ENCODE measurements around the gene LIN28B. TPM values are rescaled to one million over a fixed set of nuclear protein-coding genes. Genes with fewer than 3 reads are reported as not detected.

LIN28B gene
- total RNA-seq, 4 donors from 2014 or later, result not detected

GRCh38 chr6:105095139-105095538, 138.2 kb downstream of the LIN28B start:
- TF ChIP-seq, protein P1, sequence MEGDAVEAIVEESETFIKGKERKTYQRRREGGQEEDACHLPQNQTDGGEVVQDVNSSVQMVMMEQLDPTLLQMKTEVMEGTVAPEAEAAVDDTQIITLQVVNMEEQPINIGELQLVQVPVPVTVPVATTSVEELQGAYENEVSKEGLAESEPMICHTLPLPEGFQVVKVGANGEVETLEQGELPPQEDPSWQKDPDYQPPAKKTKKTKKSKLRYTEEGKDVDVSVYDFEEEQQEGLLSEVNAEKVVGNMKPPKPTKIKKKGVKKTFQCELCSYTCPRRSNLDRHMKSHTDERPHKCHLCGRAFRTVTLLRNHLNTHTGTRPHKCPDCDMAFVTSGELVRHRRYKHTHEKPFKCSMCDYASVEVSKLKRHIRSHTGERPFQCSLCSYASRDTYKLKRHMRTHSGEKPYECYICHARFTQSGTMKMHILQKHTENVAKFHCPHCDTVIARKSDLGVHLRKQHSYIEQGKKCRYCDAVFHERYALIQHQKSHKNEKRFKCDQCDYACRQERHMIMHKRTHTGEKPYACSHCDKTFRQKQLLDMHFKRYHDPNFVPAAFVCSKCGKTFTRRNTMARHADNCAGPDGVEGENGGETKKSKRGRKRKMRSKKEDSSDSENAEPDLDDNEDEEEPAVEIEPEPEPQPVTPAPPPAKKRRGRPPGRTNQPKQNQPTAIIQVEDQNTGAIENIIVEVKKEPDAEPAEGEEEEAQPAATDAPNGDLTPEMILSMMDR (IDR thresholded peaks at IDR 0.05; ENCODE audit: low read depth), result no peak

GRCh38 chr6:105097288-105097687, 140.4 kb downstream of the LIN28B start:
- TF ChIP-seq, protein P1 (IDR thresholded peaks at IDR 0.05; ENCODE audit: low read depth), result no peak

DNA sequence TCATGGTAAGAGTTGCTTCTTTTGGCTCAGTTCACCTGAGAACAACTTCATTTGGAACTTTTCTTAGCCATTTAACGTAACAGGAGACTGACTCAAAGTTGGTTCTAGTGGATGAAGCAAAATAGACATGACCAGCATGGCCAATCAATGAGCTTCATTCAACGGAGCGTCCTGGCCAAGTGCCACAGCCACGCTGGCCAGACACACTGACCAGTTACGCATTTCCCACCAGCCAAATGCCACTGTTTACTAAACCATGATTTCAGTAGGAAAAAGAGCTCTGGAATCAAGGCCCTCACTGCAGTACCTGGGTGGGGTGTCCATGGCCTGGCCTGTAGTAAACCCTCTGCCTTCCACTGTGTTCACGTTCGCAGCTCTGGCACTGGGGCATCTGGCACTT, 142.5 kb downstream of the LIN28B start:
- TF ChIP-seq, protein P1 (IDR thresholded peaks at IDR 0.05; ENCODE audit: low read depth), result no peak

DNA sequence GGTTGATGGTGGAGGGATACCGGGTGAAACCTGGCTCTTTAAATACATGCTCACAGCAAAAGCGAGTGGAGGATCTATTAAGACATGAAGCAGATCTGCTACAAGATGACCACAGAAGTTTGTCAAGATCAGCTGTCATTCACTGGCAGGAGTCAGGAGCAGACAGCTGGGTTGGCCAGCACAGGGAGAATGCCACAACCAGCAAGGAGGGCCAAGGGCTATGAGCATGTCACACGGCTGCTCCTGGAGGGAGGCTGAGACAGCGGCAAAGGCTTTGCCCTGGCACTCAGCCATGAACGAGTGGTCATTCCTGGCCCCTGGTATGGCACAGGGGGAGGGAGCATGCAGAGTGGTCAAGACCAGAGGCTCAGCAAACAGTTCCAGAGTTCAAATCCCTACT, 145.3 kb downstream of the LIN28B start:
- TF ChIP-seq, protein P1 (IDR thresholded peaks at IDR 0.05; ENCODE audit: low read depth), result no peak

DNA sequence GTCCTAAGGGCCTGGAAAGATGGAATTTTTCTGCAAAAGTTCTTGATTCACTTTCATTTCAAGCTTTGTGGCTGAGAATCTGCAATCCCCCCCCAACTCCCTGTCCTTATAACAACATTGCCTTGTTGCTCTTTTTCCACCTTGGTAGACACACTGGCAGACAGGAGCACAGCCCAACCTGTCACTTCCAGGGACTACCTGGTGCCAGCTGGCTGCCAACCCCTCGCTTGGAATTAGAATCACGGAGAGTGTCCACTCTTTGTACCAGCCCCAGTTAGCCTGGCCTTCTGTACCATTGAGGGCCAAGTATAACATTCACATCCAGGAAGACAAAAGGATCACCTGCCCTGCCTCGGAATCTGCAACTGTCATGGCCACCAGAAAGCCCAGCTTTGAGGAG, 148.2 kb downstream of the LIN28B start:
- TF ChIP-seq, protein P1 (IDR thresholded peaks at IDR 0.05; ENCODE audit: low read depth), result no peak

DNA sequence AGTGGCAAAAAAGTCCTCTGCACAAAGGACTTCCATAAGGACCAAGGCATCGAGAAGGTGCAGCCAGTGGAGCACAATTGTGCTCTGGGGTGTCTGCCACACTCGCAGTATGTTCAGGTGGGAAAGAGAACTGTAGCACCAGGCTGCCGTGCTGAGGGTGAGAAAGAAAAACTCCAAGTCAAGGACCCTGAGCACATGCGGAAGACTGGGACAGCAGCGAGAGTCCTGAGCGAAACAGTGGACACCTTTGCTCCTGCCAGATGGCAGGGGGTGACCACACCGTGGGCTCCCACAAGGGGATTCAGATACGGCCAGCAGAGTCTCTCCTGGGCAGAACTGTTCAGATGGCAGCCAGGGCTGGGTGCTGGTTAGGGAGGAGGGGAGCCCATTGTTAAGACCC, 149.4 kb downstream of the LIN28B start:
- TF ChIP-seq, protein P1 (IDR thresholded peaks at IDR 0.05; ENCODE audit: low read depth), result no peak

- TF ChIP-seq, protein P1 (IDR thresholded peaks at IDR 0.05; ENCODE audit: low read depth), result no peak
Observed at GRCh38 chr6:105107207-105107606, 150.3 kb downstream of the LIN28B start.
